GM19193 (cell line): Measurements from ENCODE around the gene GPR45.

Experiments used
- POLR2A ChIP-seq: IDR thresholded peaks from 4 replicates; pipeline ENCODE4 v1.6.1; 2011; ENCODE audit not compliant: insufficient read depth, insufficient read length; ENCODE audit errors: extremely low read depth

The GPR45 gene

DNA sequence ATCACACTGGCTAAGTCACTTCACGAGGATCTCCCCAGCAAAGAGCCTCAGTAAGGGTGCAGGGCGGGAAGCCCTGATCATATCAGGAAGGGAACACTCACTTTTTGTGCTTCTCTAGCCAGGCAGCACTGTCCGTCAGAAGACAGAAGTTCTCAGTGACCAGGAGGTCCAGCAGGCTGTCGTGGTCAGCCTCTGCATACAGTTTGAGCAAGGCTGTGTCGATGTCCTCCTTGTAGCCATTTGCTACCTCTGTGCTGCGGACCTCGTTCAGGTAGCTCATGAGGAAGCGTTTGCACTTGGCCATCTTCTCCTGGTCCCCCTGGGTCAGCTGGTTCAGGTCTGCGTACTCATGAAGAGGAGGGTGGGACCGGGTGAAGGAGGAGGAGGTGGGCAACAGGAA lies 38.7 kb downstream of the GPR45 start:
- TF ChIP-seq POLR2A = no peak

DNA sequence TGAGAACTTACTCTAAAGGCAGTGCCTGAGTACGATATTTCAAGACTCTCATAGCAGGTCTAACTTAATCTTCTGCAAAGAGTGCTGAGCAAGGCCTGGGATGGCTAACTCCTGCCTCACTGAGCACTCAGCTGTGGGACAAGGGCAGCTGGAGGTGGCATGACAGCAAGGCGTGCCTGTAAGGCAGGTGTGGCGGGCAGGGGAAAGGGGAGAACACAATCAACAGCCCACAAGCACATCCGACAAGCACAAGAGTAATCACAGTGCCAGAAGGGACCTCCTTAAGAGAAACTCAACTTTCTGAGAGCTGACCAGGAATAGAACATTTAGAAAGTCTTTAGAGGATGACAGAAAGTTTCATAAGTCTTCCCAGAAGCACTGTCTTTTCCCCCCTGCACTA lies 42.0 kb downstream of the GPR45 start:
- no peak for TF ChIP-seq POLR2A

DNA sequence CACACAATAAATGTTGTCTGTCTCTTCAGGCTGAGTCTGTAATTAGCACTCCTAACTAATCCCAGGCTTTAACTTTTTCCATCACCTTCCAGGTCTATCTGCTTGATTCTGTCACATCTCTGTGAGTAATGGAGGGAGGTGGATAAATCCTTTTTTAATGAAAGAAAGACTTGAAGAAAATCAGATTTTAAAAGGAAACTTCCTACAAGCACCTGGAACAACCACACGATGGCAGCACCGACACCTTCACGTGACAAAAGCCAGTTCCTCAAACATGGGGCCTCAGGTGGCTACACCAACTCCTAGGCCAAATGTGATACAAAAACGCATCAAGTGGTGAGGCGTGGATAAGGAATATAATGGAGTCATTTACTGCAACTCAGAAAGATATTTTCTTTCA lies 46.1 kb downstream of the GPR45 start:
- no peak for TF ChIP-seq POLR2A

DNA sequence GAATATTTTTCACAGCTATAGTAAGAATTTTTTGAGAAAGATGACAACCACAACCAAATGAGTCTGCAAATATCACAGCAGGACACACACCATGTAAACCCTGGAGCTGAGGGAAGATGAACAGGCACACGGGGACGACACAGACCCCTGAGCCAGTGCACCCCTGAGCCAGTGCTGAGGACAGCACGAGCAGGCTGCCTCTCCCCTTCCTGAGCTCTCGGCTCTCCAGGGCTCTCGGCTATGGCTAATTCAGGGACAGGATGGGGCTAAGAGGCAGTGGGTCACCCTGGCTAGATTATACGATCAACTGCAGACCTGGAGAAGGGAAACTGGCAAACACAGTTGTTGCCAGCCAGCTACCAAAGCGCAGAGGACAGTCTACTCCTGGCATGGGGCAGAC lies 46.6 kb downstream of the GPR45 start:
- no peak for TF ChIP-seq POLR2A

DNA sequence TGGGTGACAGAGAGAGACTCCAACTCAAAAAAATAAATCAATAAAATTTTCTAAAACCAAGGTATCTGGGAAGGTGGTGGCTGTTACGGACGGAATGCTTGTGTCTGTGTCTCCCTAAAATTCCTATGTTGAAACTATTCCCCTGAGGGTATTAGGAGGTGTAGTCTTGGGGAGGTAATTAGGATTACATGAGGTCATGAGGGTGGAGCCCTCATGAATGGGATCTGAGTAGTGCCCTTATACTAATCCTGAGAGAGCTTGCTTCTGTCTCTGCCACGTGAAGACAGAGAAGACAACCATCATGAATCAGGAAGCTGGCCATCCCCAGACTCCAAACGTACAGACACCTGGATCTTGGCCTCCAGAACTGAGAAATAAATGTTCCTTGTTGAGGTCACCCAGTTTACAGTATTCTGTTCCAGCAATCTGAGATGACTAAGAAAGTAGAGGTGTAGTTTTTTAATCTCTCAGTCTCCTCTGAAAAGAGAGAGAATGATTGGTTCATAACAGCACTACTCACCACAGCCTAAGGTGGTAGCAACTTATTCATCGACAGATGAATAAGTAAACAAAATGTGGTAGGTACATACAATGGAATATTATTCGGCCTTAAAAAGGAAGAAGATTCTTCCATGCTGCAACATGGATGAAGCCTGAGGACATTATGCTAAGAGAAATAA lies 49.6 kb downstream of the GPR45 start:
- TF ChIP-seq POLR2A = no peak

DNA sequence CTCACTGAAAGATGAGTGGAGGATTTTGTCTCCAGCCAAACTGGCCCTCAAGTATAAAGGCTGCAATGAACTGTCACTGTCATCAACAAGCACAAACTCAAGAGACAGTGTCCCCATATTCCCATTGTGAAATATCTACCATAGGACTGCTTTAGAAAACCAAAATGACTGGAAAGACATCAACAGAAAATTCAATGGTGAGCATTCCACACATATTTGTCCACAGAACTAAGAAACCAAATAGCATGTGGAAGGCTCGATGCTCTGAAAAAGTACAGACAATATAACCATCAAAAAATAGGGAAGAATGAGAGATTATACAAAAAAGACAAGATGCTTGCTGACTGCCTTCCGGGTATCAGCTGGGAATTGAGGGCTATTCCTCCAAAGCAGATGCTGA lies 50.4 kb downstream of the GPR45 start:
- TF ChIP-seq POLR2A = no peak
